Measurements from ENCODE around the gene SPEF2. TPM values are rescaled to one million over a fixed set of nuclear protein-coding genes. Genes with fewer than 3 reads are reported as not detected.
A peak's percentile ranks its signal among the peaks of the same experiment; 100 is the strongest.

SPEF2 gene
- total RNA-seq, 1 donor from 2014 or later, result 9.9 TPM

DNA sequence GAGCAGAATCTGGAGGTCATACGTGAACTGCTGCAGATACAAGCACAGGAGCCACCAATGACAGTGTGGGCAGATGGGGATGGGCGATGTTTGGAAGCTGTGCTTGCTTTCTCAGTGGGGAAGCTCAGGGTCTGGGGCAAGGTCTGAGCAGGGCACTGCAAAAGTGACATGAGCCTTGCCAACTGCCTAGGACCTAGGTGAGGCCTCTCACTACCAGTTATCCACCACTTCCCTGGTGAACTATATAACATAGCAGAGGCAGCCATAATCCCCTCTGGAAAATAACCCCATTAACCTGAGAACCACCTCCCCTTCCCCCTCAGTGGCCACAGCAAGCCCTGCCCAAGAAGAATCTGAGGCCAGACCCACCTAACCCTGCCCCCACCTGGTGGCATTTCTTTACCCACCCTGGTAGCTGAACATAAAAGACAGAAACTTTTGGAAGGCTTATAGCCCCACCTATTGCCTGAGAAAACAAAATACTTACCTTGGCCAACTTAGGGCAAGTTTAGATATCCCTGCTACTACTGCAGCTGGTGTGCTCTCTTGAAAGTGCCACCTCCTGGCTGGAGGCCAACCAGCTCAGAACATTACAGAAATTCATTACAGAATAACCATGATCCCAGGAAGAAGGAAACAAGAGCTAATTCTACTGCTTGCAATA lies 18.8 kb upstream of the SPEF2 start:
- TF ChIP-seq, protein P1, sequence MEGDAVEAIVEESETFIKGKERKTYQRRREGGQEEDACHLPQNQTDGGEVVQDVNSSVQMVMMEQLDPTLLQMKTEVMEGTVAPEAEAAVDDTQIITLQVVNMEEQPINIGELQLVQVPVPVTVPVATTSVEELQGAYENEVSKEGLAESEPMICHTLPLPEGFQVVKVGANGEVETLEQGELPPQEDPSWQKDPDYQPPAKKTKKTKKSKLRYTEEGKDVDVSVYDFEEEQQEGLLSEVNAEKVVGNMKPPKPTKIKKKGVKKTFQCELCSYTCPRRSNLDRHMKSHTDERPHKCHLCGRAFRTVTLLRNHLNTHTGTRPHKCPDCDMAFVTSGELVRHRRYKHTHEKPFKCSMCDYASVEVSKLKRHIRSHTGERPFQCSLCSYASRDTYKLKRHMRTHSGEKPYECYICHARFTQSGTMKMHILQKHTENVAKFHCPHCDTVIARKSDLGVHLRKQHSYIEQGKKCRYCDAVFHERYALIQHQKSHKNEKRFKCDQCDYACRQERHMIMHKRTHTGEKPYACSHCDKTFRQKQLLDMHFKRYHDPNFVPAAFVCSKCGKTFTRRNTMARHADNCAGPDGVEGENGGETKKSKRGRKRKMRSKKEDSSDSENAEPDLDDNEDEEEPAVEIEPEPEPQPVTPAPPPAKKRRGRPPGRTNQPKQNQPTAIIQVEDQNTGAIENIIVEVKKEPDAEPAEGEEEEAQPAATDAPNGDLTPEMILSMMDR (IDR thresholded peaks at IDR 0.05), result no peak
- no peaks in the 10 kb centered on the region for H3K27me3 ChIP-seq
- DNase-seq (no peak), ATAC-seq (peak; percentile 50)
- H3K27ac ChIP-seq, result no peak overlapping the region
- H3K9me3 ChIP-seq, result no peaks in the 10 kb centered on the region
- H3K36me3 ChIP-seq, result no peaks in the 10 kb centered on the region
- intact Hi-C loops (cut with DNase I), result no loop called here
- H3K4me1 ChIP-seq, result no peaks in the 10 kb centered on the region
- no peak overlapping the region for H3K4me3 ChIP-seq

DNA sequence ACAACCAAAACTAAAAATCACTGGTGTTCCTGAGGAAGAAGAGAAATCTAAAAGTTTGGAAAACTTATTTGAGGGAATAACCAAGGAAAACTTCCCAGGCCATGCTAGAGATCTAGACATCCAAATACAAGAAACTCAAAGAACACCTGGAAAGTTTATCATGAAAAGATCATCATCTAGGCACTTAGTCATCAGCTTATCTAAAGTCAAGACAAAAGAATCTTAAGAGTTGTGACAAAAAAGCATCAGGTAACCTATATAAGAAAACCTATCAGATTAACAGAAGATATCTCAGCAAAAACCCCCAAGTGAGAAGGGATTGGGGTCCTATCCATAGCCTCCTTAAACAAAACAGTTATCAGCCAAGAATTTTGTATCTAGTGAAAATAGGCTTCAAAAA lies 17.1 kb upstream of the SPEF2 start:
- TF ChIP-seq, protein P1 (IDR thresholded peaks at IDR 0.05), result no peak
- Histone ChIP-seq H3K27ac (no peak overlapping the region), H3K36me3 (no peaks in the 10 kb centered on the region), H3K4me1 (no peaks in the 10 kb centered on the region), H3K9me3 (no peaks in the 10 kb centered on the region), H3K4me3 (no peak overlapping the region), H3K27me3 (no peaks in the 10 kb centered on the region)
- intact Hi-C loops (cut with DNase I), result no loop called here
- DNase-seq (no peak), ATAC-seq (no peak)

DNA sequence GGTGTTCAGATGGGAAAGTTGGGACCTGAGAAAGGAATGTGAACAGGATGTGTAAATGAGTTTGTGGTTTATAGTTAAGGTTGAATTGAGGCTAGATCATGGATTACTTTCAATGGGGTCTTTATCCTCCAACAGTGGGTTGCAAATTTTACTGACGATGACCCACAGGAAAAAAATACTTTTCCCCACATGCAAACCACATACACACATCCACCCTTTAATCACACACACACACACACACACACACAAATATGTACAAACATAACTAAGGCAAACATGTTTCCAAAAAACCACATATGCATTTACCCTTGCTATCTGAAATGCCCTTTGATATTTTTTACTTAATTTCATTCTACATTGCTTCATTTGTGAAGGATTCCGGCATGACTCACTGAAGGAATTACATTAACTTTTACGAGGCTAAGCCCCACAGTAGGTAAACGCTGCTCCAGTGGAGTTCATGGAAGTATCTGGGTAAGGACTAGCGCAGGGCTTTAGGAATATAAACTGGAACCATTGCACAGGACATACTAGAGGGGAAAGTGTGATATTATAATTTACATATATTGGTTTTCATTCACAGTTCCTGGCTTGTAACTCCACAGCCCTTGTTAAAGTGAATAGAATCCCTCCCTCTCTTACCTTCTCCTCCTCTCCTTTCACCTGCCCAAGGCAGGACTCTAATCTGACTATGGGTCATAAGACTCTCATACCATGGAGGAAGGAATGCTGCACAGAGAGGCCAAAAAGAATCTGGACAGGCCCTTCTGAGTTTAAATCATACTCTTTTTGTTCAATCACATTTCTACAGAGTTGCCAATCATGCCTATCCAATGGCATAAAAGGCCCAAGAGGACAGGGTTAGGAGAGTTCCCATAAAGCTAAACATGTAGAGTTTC lies 8.5 kb upstream of the SPEF2 start:
- Histone ChIP-seq H3K36me3 (no peaks in the 10 kb centered on the region), H3K4me3 (no peak overlapping the region), H3K4me1 (no peaks in the 10 kb centered on the region), H3K27ac (no peak overlapping the region), H3K9me3 (no peaks in the 10 kb centered on the region), H3K27me3 (no peaks in the 10 kb centered on the region)
- TF ChIP-seq, protein P1 (IDR thresholded peaks at IDR 0.05), result no peak
- ATAC-seq (no peak), DNase-seq (no peak)
- intact Hi-C loops (cut with DNase I), result no loop called here

DNA sequence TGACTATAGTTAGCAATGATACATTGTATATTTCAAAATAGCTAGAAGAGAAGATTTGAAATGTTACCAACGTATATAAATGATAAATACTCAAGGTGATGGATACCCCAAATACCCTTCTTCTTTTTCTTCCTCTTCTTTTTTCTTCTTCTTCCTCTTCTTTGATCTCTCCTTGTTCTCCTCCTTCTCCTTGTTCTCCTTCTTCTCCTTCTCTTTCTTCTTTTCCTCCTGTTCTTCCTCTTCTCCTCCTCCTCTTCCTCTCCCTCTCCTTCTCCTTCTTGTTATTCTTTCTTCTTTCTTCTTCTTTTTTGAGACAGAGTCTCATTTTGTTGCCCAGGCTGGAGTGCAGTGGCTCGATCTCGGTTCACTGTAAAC lies 616 bp upstream of the SPEF2 start:
- TF ChIP-seq, protein P1 (IDR thresholded peaks at IDR 0.05), result no peak
- no peaks in the 10 kb centered on the region for H3K9me3 ChIP-seq
- ATAC-seq, result no peak
- peak overlapping the region; percentile 80 for H3K4me3 ChIP-seq
- no peaks in the 10 kb centered on the region for H3K27me3 ChIP-seq
- H3K27ac ChIP-seq, result no peak overlapping the region
- DNase-seq, result no peak
- intact Hi-C loops (cut with DNase I), result loop anchor here (10.0 kb wide), 1 partner anchor 308 kb away; no protein-coding TSS in a partner anchor
- peaks cover 10% of the 10 kb centered on the region for H3K4me1 ChIP-seq
- H3K36me3 ChIP-seq, result no peaks in the 10 kb centered on the region

DNA sequence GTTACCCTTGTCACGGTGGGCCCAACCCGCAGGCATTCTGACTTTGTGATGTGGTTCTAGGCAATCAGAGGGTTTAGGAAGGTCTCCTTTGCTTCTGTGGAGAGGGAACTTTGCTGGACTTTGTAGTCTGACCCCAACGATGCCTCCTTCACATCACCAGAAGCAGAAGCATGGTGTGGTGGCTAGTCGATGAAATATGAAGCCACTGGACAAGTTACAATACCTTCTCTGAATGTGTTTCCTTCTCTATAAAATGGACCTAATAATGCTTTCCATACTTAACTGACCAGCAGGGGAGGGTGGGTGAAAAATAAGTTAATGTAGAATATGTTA lies 607 bp downstream of the SPEF2 start:
- TF ChIP-seq, protein P1 (IDR thresholded peaks at IDR 0.05), result no peak
- no peaks in the 10 kb centered on the region for H3K27me3 ChIP-seq
- peak overlapping the region; percentile 76 for H3K27ac ChIP-seq
- no peaks in the 10 kb centered on the region for H3K36me3 ChIP-seq
- no peak for ATAC-seq
- intact Hi-C loops (cut with DNase I), result loop anchor here (10.0 kb wide), 1 partner anchor 307 kb away; no protein-coding TSS in a partner anchor
- H3K4me3 ChIP-seq, result peak overlapping the region; percentile 80
- H3K4me1 ChIP-seq, result peaks cover 10% of the 10 kb centered on the region
- no peak for DNase-seq
- H3K9me3 ChIP-seq, result no peaks in the 10 kb centered on the region

All from upper lobe of right lung (tissue), 1 donor.